HepG2 (cell line): ENCODE data around the gene EIF3A. TPM values are rescaled to one million over a fixed set of nuclear protein-coding genes. Genes with fewer than 3 reads are reported as not detected.
A peak's percentile ranks its signal among the peaks of the same experiment; 100 is the strongest.

ENCODE experiments used
- EED ChIP-seq: sonication (generic); formaldehyde crosslinking; IDR thresholded peaks from 2 replicates; pipeline ENCODE4 v1.5.0; 2020; ENCODE audit warnings: mild to moderate bottlenecking, missing genetic modification reagents
- ESRRA ChIP-seq: sonication (generic); formaldehyde crosslinking; IDR thresholded peaks from 2 replicates; pipeline ENCODE4 v1.5.1; 2020; ENCODE audit warnings: mild to moderate bottlenecking, low read depth, missing genetic modification reagents
- KMT2B ChIP-seq: IDR thresholded peaks from 2 replicates; pipeline ENCODE4 v1.6.1; 2016; ENCODE audit warnings: missing genetic modification reagents, missing compliant biosample characterization
- MAF1 ChIP-seq: sonication (generic); formaldehyde crosslinking; IDR thresholded peaks from 2 replicates; pipeline ENCODE4 v1.5.0; 2020; ENCODE audit warnings: missing genetic modification reagents, borderline replicate concordance
- NFIC ChIP-seq: IDR thresholded peaks from 2 replicates; pipeline ENCODE4 v1.6.1; 2012; ENCODE audit warnings: mild to moderate bottlenecking, low read length, inconsistent platforms
- PAWR ChIP-seq: sonication (generic); formaldehyde crosslinking; IDR thresholded peaks from 2 replicates; pipeline ENCODE4 v1.4.0; 2020; ENCODE audit warnings: missing genetic modification reagents, mild to moderate bottlenecking, borderline replicate concordance
- PHF5A ChIP-seq: IDR thresholded peaks from one replicate; pipeline ENCODE4 v1.6.1; 2018; ENCODE audit warnings: low read depth, missing genetic modification reagents; ENCODE audit not compliant: unreplicated experiment
- POGK ChIP-seq: sonication (generic); formaldehyde crosslinking; conservative IDR thresholded peaks from 2 replicates; pipeline ENCODE4 v1.8.0; 2022; ENCODE audit warnings: mild to moderate bottlenecking, moderate library complexity, missing genetic modification reagents
- SAFB2 ChIP-seq: sonication (generic); formaldehyde crosslinking; IDR thresholded peaks from 2 replicates; pipeline ENCODE4 v1.5.1; 2020; ENCODE audit warnings: missing genetic modification reagents, low read depth, mild to moderate bottlenecking, borderline replicate concordance
- SIN3B ChIP-seq: fragments of 150-350 bp; IDR thresholded peaks from 2 replicates; pipeline ENCODE4 v1.6.1; 2014; ENCODE audit warnings: low read length
- TFDP2 ChIP-seq: sonication (generic); formaldehyde crosslinking; IDR thresholded peaks from 2 replicates; pipeline ENCODE4 v1.4.0; 2020; ENCODE audit warnings: missing genetic modification reagents
- U2AF2 ChIP-seq: fragments of 200-400 bp; formaldehyde crosslinking; IDR thresholded peaks from 2 replicates; pipeline ENCODE4 v1.6.1; 2017; ENCODE audit warnings: low read depth, mild to moderate bottlenecking, low read length
- YEATS4 ChIP-seq: sonication (generic); formaldehyde crosslinking; IDR thresholded peaks from 2 replicates; pipeline ENCODE4 v1.4.0; 2020; ENCODE audit warnings: missing genetic modification reagents, borderline replicate concordance
- ZKSCAN5 ChIP-seq: sonication (generic); formaldehyde crosslinking; IDR thresholded peaks from 2 replicates; pipeline ENCODE4 v1.5.1; 2020; ENCODE audit warnings: mild to moderate bottlenecking, missing genetic modification reagents
- ZMYM4 ChIP-seq: sonication (generic); formaldehyde crosslinking; IDR thresholded peaks from 2 replicates; pipeline ENCODE4 v1.8.1; 2023; ENCODE audit warnings: mild to moderate bottlenecking, missing genetic modification reagents
- ZNF280D ChIP-seq: sonication (generic); formaldehyde crosslinking; IDR thresholded peaks from 2 replicates; pipeline ENCODE4 v1.5.1; 2020; ENCODE audit warnings: mild to moderate bottlenecking, missing genetic modification reagents
- ZNF333 ChIP-seq: sonication (generic); formaldehyde crosslinking; IDR thresholded peaks from 2 replicates; pipeline ENCODE4 v1.4.0; 2020; ENCODE audit warnings: mild to moderate bottlenecking, missing genetic modification reagents, borderline replicate concordance
- ZNF414 ChIP-seq: sonication (generic); formaldehyde crosslinking; IDR thresholded peaks from 2 replicates; pipeline ENCODE4 v1.5.0; 2020; ENCODE audit warnings: missing genetic modification reagents
- ZNF577 ChIP-seq: sonication (generic); formaldehyde crosslinking; IDR thresholded peaks from 2 replicates; pipeline ENCODE4 v1.4.0; 2020; ENCODE audit warnings: mild to moderate bottlenecking, low read depth, missing genetic modification reagents, borderline replicate concordance
- ZNF598 ChIP-seq: sonication (generic); formaldehyde crosslinking; IDR thresholded peaks from 2 replicates; pipeline ENCODE4 v1.5.1; 2020; ENCODE audit warnings: mild to moderate bottlenecking, missing genetic modification reagents, borderline replicate concordance
- ZNF709 ChIP-seq: sonication (generic); formaldehyde crosslinking; IDR thresholded peaks from 2 replicates; pipeline ENCODE4 v1.5.0; 2020; ENCODE audit warnings: mild to moderate bottlenecking, missing genetic modification reagents
- ZNF784 ChIP-seq: sonication (generic); formaldehyde crosslinking; IDR thresholded peaks from 2 replicates; pipeline ENCODE4 v1.5.1; 2020; ENCODE audit warnings: missing genetic modification reagents, mild to moderate bottlenecking, borderline replicate concordance
- polyA plus RNA-seq, 8 experiments: library from polyadenylated mRNA; depleted of rRNA in 3 of 8; stranded (reverse) in 7 of 8; unstranded in 1 of 8; fragments of >200 nt; fragmentation: Illumina TruSeq in 4 of 8; extraction: Trizol in 4 of 8; gene quantifications; 2 replicates each; pipeline versions ENCODE4 v1.2.1 to v1.2.3, GENCODE V29; 2011 to 2016; ENCODE audit warnings: low read depth in 4 of 8, missing spikeins in 1 of 8, mixed read lengths in 1 of 8; ENCODE audit not compliant: insufficient read depth in 1 of 8
- total RNA-seq, 5 experiments: library from RNA; depleted of rRNA; stranded (reverse); fragments of >200 nt; fragmentation: Illumina TruSeq; extraction: Trizol; gene quantifications; 2 replicates each; pipeline ENCODE4 v1.2.3, GENCODE V29; 2016; ENCODE audit warnings: low read depth in 1 of 5

Gene EIF3A
- total and polyA plus RNA-seq, 2 of the 13 experiments (the other 11 are each of a cell fraction or from before 2014, with no cell fraction given) = 25.6 to 117 TPM

GRCh38 chr10:119028900-119029612 lies 51.6 kb downstream of the EIF3A start (continued):
- TF ChIP-seq ZNF709 = no peak
- TF ChIP-seq ZNF577 (CRISPR knock-in tag) = no peak
- no peak for TF ChIP-seq ESRRA (CRISPR knock-in tag)
- TF ChIP-seq ZNF414 = no peak
- TF ChIP-seq POGK (CRISPR knock-in tag) = no peak
- TF ChIP-seq U2AF2 = no peak
- TF ChIP-seq KMT2B (CRISPR knock-in tag) = no peak
- no peak for TF ChIP-seq PAWR (CRISPR knock-in tag)
- TF ChIP-seq MAF1 (CRISPR knock-in tag) = no peak
- no peak for TF ChIP-seq ZNF280D
- TF ChIP-seq ZNF333 (CRISPR knock-in tag) = no peak
- TF ChIP-seq EED = no peak
- peak; percentile 80; the same call in 1 of the 2 replicates for TF ChIP-seq ZNF598 (CRISPR knock-in tag)
- no peak; the same call in 1 of the 2 replicates for TF ChIP-seq YEATS4 (CRISPR knock-in tag)
- TF ChIP-seq SAFB2 (CRISPR knock-in tag) = no peak; the same call in 1 of the 2 replicates
- no peak for TF ChIP-seq ZKSCAN5
- no peak for TF ChIP-seq SIN3B
- no peak for TF ChIP-seq PHF5A
- TF ChIP-seq NFIC = no peak
- peak; percentile 72; the same call in 1 of the 2 replicates for TF ChIP-seq ZNF784 (CRISPR knock-in tag)
- 0 out of 2 replicates have a peak, but pooled peaks have one; percentile 19 for TF ChIP-seq ZMYM4 (CRISPR knock-in tag)
- 0 out of 2 replicates have a peak, but pooled peaks have one; percentile 24 for TF ChIP-seq TFDP2 (CRISPR knock-in tag)
